GM18519 (cell line): ENCODE data around the gene BCL2L1.
"Not testable (repeated sequence)": the region's sequence is repeated elsewhere in the genome, so short reads cannot be mapped to it uniquely, and the experiment has no call there.

Source experiments
- ATAC-seq: cut with Tn5 transposase; IDR thresholded peaks from one replicate; pipeline ENCODE4 v1.9.1; 2021; ENCODE audit warnings: mild to moderate bottlenecking, moderate library complexity; ENCODE audit not compliant: unreplicated experiment, low FRiP score

The BCL2L1 gene

GRCh38 chr20:31677553-31678260 lies 45.0 kb downstream of the BCL2L1 start:
- no peak for ATAC-seq

GRCh38 chr20:31676609-31676989 lies 46.1 kb downstream of the BCL2L1 start:
- ATAC-seq = no peak

GRCh38 chr20:31675828-31676608 lies 46.6 kb downstream of the BCL2L1 start:
- no peak for ATAC-seq

GRCh38 chr20:31674895-31675827 lies 47.5 kb downstream of the BCL2L1 start:
- ATAC-seq = peak; percentile 45

DNA sequence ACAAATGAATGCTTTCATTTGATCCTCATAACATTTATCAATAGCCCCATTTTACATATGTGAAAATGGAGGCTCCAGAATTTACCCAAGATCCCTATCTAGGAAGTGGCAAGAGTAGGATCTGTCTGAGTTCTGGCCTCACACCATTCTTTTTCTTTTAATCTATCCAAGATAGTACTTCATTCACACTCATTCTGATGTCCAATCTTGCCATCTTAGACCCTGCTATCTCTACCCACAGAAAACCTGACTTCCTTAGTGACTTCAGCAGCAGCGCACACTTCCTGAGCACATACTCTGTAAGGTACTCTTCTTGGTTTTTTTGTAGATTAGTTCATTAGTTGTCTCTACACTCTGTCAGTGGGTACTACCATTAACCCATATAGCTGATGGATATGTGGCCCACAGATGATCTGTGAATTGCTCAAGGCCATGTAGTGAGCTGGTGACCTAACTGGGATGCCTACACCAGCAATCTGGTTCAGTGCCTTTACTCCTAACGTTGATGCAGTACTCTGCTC lies 48.7 kb downstream of the BCL2L1 start:
- ATAC-seq = no peak

GRCh38 chr20:31673435-31673834 lies 49.2 kb downstream of the BCL2L1 start:
- no peak for ATAC-seq

- no peak for ATAC-seq
Observed at GRCh38 chr20:31671324-31671723, 51.3 kb downstream of the BCL2L1 start.

GRCh38 chr20:31670371-31671228 lies 52.1 kb downstream of the BCL2L1 start:
- no peak for ATAC-seq

DNA sequence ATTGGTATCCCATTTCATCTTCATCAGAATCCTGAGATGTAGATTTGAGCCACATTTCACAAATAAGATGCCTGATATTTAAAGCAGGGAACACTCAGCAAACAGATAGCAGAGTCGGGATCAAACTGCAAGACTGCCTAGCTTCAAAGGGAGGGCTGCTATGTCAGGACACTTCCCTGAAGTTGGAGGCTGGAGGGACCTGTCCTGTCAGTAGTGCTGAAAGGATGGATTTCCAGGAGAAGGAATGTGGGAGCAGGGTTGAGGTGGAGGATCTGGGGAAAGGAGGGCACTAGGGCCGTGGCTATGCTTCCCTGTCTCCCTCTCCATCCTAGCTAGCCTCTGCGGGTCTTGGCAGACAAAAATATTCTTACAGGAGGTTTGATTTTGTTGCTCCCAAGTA lies 52.8 kb downstream of the BCL2L1 start:
- no peak for ATAC-seq

DNA sequence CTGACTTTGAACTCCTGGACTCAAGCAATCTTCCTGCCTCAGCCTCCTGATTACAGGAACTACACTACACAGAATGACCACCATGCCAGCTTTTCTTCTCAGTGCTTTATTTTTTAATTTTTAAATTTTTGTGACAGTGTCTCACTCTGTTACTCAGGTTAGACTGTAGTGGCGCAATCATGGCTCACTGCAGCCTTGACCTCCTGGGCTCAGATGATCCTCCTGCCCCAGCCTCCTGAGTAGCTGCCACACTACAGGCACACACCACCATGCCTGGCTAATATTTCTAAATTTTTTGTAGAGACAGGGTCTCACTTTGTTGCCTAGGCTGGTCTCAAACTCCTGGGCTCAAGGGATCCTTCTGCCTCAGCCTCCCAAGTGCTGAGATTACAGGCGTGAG lies 53.7 kb downstream of the BCL2L1 start:
- not testable (repeated sequence) for ATAC-seq

DNA sequence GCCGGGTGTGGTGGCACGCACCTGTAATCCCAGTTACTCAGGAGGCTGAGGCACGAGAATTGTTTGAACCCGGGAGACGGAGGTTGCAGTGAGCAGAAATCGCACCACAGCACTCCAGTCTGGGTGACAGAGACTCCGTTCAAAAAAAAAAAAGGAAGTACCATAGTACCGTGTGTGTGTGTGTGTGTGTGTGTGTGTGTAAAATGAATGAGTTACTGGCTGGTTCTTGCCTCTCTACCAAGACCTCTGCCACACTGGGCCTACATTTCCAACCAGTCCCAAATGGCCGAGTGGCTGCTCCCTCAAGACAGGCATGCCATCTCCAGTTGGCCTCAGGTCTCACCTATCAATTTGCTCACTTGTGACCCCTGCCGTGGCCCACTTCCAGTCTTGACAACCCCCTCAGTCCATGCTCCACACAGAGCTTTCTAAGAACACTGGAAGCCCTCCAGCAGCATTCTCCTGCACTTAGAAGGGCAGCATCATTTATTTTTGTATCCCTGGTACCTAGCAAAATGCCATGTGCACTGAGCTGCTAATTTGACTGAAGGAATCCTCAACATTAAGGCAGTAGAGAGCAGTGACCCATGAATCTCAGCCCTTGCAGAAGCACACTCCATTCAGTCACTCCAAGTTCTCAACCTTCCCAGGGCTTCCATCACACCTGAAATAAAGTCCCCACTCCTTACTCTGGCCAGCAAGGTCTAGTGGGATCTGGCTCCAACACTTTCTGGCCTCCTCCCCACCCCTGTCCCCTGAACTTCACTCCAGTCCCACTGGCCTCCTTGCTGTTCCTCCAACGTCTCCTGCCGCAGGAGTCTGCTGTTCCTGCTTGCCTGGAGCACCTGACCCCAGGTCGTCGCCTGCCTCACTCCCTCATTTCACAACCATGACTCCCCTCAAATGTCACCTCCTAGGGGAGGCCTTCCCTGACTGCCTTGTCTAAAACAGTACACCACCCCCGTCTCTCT lies 55.1 kb downstream of the BCL2L1 start:
- no peak for ATAC-seq

DNA sequence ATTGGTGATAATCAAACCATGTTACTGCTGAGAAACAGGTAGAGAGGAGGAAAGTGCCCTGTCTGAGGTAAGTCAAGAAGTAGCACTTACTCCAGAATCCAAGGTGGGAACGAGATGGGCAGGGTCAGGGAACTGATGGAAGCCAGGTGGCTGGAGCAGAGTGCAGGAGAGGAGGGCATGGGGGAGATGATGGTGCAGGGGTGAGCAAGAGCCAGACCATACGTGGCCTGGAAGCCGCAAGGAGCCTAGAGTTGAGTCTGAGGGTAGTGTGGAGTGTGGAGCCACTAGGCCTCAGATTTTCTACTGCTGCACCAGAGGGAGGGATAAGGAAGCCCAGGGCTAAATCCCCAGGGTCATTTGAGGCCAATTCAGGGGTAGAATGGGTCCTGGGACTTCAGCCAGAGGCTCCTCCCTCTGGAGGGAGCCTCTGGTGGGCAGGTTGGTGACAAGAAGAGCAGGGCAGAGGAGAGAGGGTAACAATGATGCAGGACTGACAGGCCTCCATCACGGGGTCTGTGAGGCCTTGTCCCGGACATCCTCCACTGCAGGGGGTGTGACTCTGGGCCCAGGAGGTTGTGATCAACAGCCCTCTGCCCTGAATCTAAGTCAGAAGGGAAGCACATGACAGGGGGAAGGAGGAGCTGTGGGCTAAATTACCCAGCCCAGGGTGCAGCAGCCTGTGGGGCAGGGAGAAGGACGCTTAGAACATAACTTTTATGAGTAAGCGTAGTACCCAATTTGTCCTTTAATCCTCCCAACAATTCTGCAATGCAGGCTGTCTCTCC lies 56.2 kb downstream of the BCL2L1 start:
- no peak for ATAC-seq

- no peak for ATAC-seq
Observed at GRCh38 chr20:31665753-31666152, 56.9 kb downstream of the BCL2L1 start.

- no peak for ATAC-seq
Observed at GRCh38 chr20:31664696-31665354, 57.8 kb downstream of the BCL2L1 start.

DNA sequence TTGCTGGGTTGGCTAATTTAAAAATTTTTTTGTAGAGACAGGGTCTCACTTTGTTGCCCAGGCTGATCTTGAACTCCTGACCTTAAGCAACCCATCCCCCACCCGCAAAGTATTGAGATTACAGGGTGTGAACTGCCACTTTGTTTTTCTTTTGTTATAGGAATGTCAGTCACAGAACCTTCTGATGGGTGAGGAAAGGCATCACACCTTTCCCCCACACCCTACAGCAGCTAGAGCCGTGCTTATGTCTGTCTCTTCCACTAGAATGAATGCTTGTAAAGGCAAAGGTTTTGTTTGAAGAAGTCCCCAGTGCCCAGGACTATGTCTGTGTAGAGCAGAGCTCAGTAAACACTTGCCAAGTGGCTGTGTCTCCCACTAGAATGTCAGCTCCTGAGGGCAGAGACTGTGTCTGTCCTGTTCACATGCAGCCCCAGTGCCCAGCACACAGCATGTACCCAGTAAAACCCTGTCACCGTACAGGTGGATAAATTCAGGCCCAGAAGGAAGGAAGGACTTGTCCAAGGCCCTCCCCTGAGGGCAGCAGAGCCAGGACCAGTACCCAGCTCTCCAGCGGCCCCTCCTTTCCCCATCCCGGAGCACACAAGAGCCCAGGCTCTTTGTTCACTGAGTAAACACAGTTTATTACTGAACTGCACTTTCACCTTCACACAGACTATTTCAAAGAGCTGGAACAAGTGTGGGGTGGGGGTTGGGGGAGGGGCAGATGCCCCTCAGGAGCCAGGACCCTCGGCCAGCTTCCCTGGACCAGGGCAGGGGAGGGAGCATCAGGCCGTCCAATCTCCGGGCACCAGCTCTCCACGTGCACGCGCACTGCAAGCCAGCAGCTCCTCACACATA lies 58.6 kb downstream of the BCL2L1 start:
- ATAC-seq = no peak

DNA sequence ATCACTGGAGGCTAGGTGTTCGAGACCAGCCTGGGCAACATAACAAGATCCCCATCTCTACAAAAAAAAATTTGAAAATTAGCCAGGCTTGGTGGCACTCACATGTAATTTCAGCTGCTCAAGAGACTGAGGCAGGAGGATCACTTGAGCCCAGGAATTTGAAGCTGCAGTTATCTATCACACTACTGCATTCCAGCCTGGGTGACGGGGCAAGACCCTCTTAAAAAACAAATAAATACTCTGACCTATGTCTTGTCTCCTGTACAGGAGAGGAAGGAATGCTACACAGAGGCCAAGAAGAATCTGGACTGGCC lies 59.2 kb downstream of the BCL2L1 start:
- no peak for ATAC-seq
